ENCODE data around the gene LAMA5. TPM values are rescaled to one million over a fixed set of nuclear protein-coding genes. Genes with fewer than 3 reads are reported as not detected.

Gene LAMA5
- total and polyA plus RNA-seq, 2 of the 8 experiments (the other 6 are each of a cell fraction or from before 2014, with no cell fraction given), result 34.4 to 225 TPM

GRCh38 chr20:62390317-62391164, 23.4 kb upstream of the LAMA5 start:
- no peak overlapping the region; the same call in 1 of the 2 replicates for H2BK12ac ChIP-seq (ENCODE audit: low read depth, low read length)
- no peak overlapping the region for H3K4me3 ChIP-seq (ENCODE audit: extremely low read depth in 1 of 4, insufficient read depth in 2 of 4, low read depth in 3 of 4, low read length in 4 of 4)
- no peak overlapping the region for H3K14ac ChIP-seq (ENCODE audit: insufficient read length)
- WGBS, 2 experiments (ENCODE audit: extremely low coverage in 1 of 2, insufficient coverage in 1 of 2, insufficient read length in 1 of 2, insufficient replicate concordance in 2 of 2, low coverage in 1 of 2, low lambda C conversion rate in 2 of 2, missing lambda C conversion rate in 1 of 2), result 90% methylated on average over 29 of the region's 29 CpGs; no CpG with 5 or more reads in 1 of the 2 experiments
- H2AK5ac ChIP-seq (ENCODE audit: low read depth, low read length), result no peak overlapping the region
- H2BK15ac ChIP-seq (ENCODE audit: low read length), result no peak overlapping the region
- H4K5ac ChIP-seq (ENCODE audit: insufficient read length, low read depth, low read length), result no peak overlapping the region
- no peak overlapping the region for H2AFZ ChIP-seq (ENCODE audit: low read length)
- no peak overlapping the region for H4K91ac ChIP-seq (replicated peaks; ENCODE audit: insufficient read length, low read length)
- H3K18ac ChIP-seq (ENCODE audit: extremely low read depth, low read length), result no peak overlapping the region
- H3K56ac ChIP-seq (replicated peaks; ENCODE audit: insufficient read length, low read depth, low read length), result no peak overlapping the region
- ChIA-PET POLR2A (ENCODE audit: partially characterized antibody) (interaction anchor here (0.7 to 9.0 kb wide), 18 partner anchors 9 to 90 kb away, joined by 3 to 176 read pairs (median 6); partner anchors contain the start of genes ADRM1 and LAMA5), CTCF (ENCODE audit: partially characterized antibody) (interaction anchor here (0.6 to 9.6 kb wide), 11 partner anchors 12 to 196 kb away, joined by 3 to 103 read pairs (median 3); no protein-coding TSS in a partner anchor)
- no peak overlapping the region for H3K23ac ChIP-seq (ENCODE audit: insufficient read length)
- H4K8ac ChIP-seq (ENCODE audit: extremely low read depth, insufficient read depth, low read length), result no peak overlapping the region
- TF ChIP-seq POLR2A (IDR thresholded peaks at IDR 0.05; ENCODE audit: control extremely low read depth in 1 of 2, low read depth in 2 of 2, low read length in 2 of 2) (peak in 1 of 2 experiments; percentile 0; a peak in 2 of 3 replicates), ATF2 (IDR thresholded peaks at IDR 0.05; ENCODE audit: low read length) (0 out of 2 replicates have a peak, but pooled peaks have one; percentile 25), RNF2 (IDR thresholded peaks at IDR 0.05; ENCODE audit: borderline replicate concordance, low read depth, low read length, missing control alignments, poor library complexity, severe bottlenecking) (no peak)
- H3K27me3 ChIP-seq (replicated peaks in 1 of 4; ENCODE audit: control insufficient read depth in 3 of 4, extremely low read depth in 1 of 4, insufficient read depth in 3 of 4, low read length in 3 of 4), result no peaks in the 10 kb centered on the region
- peaks cover 18 to 24% (median 21%) of the 10 kb centered on the region in 4 experiments for H3K36me3 ChIP-seq (ENCODE audit: control insufficient read depth in 2 of 4, insufficient read depth in 4 of 4, low read length in 3 of 4)
- H4K20me1 ChIP-seq (replicated peaks in 1 of 2; ENCODE audit: control insufficient read depth in 1 of 2, insufficient read depth in 2 of 2, low read length in 2 of 2), result peaks cover 8 to 19% of the 10 kb centered on the region in 2 experiments
- peaks cover 10% of the 10 kb centered on the region for H3K79me1 ChIP-seq (ENCODE audit: low read depth, low read length)
- H3K4me2 ChIP-seq (ENCODE audit: insufficient read depth in 1 of 2, low read depth in 2 of 2, low read length in 2 of 2), result no peak overlapping the region
- no peak overlapping the region for H2BK5ac ChIP-seq (ENCODE audit: low read depth, low read length)
- FAIRE-seq, result no peak
- H3K4me1 ChIP-seq (replicated peaks in 1 of 4; ENCODE audit: control insufficient read depth in 3 of 4, insufficient read depth in 4 of 4, low read length in 3 of 4), result peaks cover 0 to 8% (median 2%) of the 10 kb centered on the region in 4 experiments; a peak in 5 of 7 replicates
- H3K23me2 ChIP-seq (ENCODE audit: low read depth, low read length), result peaks cover 11% of the 10 kb centered on the region; the same call in 1 of the 2 replicates
- no peak overlapping the region for H2BK120ac ChIP-seq (replicated peaks; ENCODE audit: low read depth, low read length)
- H2BK20ac ChIP-seq (ENCODE audit: low read length), result no peak overlapping the region
- H3K9me3 ChIP-seq (ENCODE audit: insufficient read depth in 2 of 2, low read depth in 1 of 2, low read length in 1 of 2), result no peaks in the 10 kb centered on the region
- H3K27ac ChIP-seq (ENCODE audit: low read depth, low read length), result no peak overlapping the region
- no peak overlapping the region for H3K4ac ChIP-seq (replicated peaks; ENCODE audit: insufficient read length, low read depth, low read length)
- H3K9ac ChIP-seq (replicated peaks in 1 of 4; ENCODE audit: extremely low read depth in 1 of 4, low read depth in 3 of 4, low read length in 3 of 4), result no peak overlapping the region
- peaks cover 4 to 28% of the 10 kb centered on the region in 2 experiments; a peak in 3 of 4 replicates for H3K79me2 ChIP-seq (ENCODE audit: control insufficient read depth in 1 of 2, insufficient read depth in 2 of 2, low read length in 2 of 2)
- no peak for DNase-seq (ENCODE audit: low read depth in 1 of 2, low spot score in 2 of 2)

All from H1 (cell line).